Ascending aorta (tissue), 2 donors: Measurements from ENCODE around the gene CACNA2D3. TPM values are rescaled to one million over a fixed set of nuclear protein-coding genes. Genes with fewer than 3 reads are reported as not detected.

Experiments
- DNase-seq, 2 donors: peaks; one replicate each; pipeline ENCODE4 v3.0.0-alpha.2; 2019; ENCODE audit warnings: low spot score in 2 of 2
- H3K27ac ChIP-seq, 2 donors: fragments of 200-600 bp; sonication (generic); one replicate each; pipeline ENCODE4 v1.5.1; 2016 to 2017; ENCODE audit warnings: mild to moderate bottlenecking in 1 of 2
- H3K27me3 ChIP-seq: fragments of 200-600 bp; sonication (generic); one replicate; pipeline ENCODE4 v1.5.1; 2017
- H3K36me3 ChIP-seq, 2 donors: fragments of 200-600 bp; sonication (generic); one replicate each; pipeline ENCODE4 v1.5.1; 2016
- H3K4me1 ChIP-seq, 2 donors: fragments of 200-600 bp; sonication (generic); one replicate each; pipeline ENCODE4 v1.5.1; 2016 to 2017; ENCODE audit warnings: mild to moderate bottlenecking in 1 of 2
- H3K4me3 ChIP-seq, 2 donors: fragments of 200-600 bp; sonication (generic); one replicate each; pipeline ENCODE4 v1.5.1; 2016 to 2017; ENCODE audit warnings: mild to moderate bottlenecking in 1 of 2
- H3K9me3 ChIP-seq, 2 donors: fragments of 200-600 bp; sonication (generic); one replicate each; pipeline ENCODE4 v1.5.1; 2016
- intact Hi-C: fragments of 100-400 bp; cut with DNase I; formaldehyde crosslinking; loops from one replicate; pipeline ENCODE4 v1.15.1; 2023
- total RNA-seq: library from RNA; depleted of rRNA; stranded (reverse); fragments of >200 nt; gene quantifications from one replicate; pipeline ENCODE4 v1.1.0, GENCODE V29; 2016
- TF ChIP-seq, protein P1 (sequence below), 3 experiments: fragments of 200-600 bp in 2 of 3; fragments of 450-650 bp in 1 of 3; sonication (generic) in 2 of 3; IDR thresholded peaks; one replicate each; pipeline ENCODE4 v1.5.1; 2016 to 2019; ENCODE audit warnings: antibody characterized with exemption in 3 of 3, mild to moderate bottlenecking in 1 of 3, moderate library complexity in 1 of 3

Gene CACNA2D3
- total RNA-seq, 1 donor from 2014 or later: not detected

DNA sequence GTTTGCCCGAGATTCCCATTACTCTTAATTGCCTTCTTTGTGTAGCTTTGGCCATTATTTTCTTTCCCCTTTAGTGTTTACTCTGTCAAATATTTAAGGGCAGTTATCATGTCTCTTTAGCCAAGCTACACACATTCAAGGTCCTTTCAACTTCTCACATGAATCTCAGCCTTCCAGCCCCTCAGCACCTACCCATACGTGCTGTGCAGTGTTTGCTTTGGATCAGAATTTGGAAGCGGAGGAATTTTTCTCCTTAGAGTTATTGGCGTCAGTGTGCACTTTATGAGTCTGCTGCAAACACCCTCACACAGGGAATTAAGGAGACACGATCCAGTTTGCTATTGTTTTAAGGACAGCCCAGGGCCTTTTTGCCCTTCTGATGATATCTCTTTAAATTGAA is 231.6 kb downstream of the CACNA2D3 start:
- H3K27ac ChIP-seq: peak overlapping the region in 1 of 2 donors; percentile 10

DNA sequence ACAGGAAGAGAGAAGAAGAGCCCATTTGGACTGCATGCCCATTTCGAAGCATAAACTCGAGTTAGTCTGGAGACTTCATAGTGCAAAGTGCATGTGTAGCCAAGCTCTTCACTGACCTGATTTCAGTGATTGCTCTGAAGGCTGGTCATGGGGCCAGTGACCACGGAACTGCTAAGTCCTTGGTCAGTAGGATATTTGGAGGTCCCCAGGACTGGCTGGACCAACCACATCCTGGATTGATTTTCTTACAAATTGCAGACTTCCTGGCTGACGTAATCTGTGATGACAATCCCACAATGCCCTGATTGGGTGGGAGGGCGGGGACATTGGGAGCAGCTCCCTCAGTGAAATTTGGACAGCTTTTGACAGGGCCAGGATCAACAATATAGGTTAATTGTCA is 233.4 kb downstream of the CACNA2D3 start:
- TF ChIP-seq, protein P1, sequence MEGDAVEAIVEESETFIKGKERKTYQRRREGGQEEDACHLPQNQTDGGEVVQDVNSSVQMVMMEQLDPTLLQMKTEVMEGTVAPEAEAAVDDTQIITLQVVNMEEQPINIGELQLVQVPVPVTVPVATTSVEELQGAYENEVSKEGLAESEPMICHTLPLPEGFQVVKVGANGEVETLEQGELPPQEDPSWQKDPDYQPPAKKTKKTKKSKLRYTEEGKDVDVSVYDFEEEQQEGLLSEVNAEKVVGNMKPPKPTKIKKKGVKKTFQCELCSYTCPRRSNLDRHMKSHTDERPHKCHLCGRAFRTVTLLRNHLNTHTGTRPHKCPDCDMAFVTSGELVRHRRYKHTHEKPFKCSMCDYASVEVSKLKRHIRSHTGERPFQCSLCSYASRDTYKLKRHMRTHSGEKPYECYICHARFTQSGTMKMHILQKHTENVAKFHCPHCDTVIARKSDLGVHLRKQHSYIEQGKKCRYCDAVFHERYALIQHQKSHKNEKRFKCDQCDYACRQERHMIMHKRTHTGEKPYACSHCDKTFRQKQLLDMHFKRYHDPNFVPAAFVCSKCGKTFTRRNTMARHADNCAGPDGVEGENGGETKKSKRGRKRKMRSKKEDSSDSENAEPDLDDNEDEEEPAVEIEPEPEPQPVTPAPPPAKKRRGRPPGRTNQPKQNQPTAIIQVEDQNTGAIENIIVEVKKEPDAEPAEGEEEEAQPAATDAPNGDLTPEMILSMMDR (IDR thresholded peaks at IDR 0.05): no peak
- no peak for DNase-seq
- Histone ChIP-seq H3K36me3 (no peaks in the 10 kb centered on the region), H3K9me3 (no peaks in the 10 kb centered on the region), H3K4me1 (peaks cover 0 to 30% of the 10 kb centered on the region in 2 donors), H3K27me3 (no peaks in the 10 kb centered on the region), H3K27ac (no peak overlapping the region), H3K4me3 (no peak overlapping the region)
- intact Hi-C loops: no loop called here

More for the DNA sequence above, 231.6 kb downstream of the CACNA2D3 start:
- no peaks in the 10 kb centered on the region for H3K9me3 ChIP-seq
- no peaks in the 10 kb centered on the region for H3K36me3 ChIP-seq
- peaks cover 0 to 26% of the 10 kb centered on the region in 2 donors for H3K4me1 ChIP-seq
- no peak overlapping the region for H3K4me3 ChIP-seq
- H3K27me3 ChIP-seq: no peaks in the 10 kb centered on the region
- TF ChIP-seq, protein P1 (IDR thresholded peaks at IDR 0.05): no peak
- intact Hi-C loops: no loop called here
- no peak for DNase-seq

DNA sequence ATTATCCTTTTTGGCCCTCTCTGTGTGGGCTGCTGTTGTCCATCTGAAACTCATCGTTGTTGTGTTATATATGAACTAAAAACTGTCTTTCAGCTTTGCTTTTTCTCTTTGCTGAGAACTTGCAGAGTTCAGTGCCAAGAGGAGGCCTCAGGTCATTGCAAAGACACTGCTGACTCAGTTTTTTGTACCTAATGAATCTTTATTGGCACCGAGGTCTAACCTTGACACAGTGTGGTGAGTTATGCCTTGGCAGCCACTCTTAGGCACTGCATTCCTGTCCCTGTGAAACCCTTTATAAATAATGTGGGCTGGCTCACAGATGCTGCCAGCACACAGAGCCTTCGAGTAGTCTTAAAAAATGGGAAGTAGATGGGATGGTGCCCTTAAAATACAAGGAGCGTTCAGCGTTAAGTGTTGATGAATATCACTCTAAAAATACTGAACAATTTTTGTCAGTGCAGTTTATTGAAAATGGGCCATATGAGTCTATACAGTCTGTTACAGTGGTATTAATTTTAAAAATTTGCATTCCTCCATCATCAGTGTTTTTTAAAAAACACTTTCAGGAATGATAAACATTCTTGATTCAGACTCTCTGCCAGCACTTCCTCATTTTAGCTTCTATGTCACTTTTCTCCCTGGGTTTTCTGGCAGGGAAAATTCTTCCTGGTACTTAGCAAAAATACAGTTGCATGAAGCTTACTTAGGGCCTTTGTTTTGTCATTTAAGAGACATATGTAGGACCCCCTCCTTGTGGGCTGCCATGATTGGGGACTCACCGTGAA is 234.1 kb downstream of the CACNA2D3 start:
- intact Hi-C loops: no loop called here
- H3K36me3 ChIP-seq: no peaks in the 10 kb centered on the region
- no peak for DNase-seq
- H3K4me3 ChIP-seq: no peak overlapping the region
- no peak overlapping the region for H3K27ac ChIP-seq
- no peaks in the 10 kb centered on the region for H3K27me3 ChIP-seq
- H3K9me3 ChIP-seq: no peaks in the 10 kb centered on the region
- peaks cover 0 to 30% of the 10 kb centered on the region in 2 donors for H3K4me1 ChIP-seq
- TF ChIP-seq, protein P1 (IDR thresholded peaks at IDR 0.05): no peak

DNA sequence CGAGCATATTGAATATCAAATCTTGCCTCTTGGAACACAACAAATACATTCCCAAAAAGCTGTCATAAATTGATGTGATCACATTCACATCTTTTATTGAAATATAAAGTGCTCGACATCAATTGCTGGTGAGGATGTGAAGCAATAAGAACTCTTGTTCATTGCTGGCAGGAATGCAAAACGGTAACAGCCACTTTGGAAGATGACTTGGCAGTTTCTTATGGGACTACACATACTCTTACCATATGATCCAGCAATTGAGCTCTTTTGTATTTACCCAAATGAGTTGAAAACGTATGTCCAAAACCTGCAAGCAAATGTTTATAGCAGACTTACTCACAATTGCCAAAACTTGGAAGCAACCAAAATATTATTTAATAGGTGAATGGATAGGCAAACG is 234.9 kb downstream of the CACNA2D3 start:
- H3K36me3 ChIP-seq: no peaks in the 10 kb centered on the region
- no peak overlapping the region for H3K27ac ChIP-seq
- TF ChIP-seq, protein P1 (IDR thresholded peaks at IDR 0.05): no peak
- H3K9me3 ChIP-seq: no peaks in the 10 kb centered on the region
- no peak overlapping the region for H3K4me3 ChIP-seq
- H3K27me3 ChIP-seq: no peaks in the 10 kb centered on the region
- intact Hi-C loops: no loop called here
- no peak for DNase-seq
- peaks cover 0 to 30% of the 10 kb centered on the region in 2 donors for H3K4me1 ChIP-seq

- intact Hi-C loops: no loop called here
- TF ChIP-seq, protein P1 (IDR thresholded peaks at IDR 0.05): no peak
- Histone ChIP-seq H3K9me3 (no peaks in the 10 kb centered on the region), H3K27me3 (no peaks in the 10 kb centered on the region), H3K27ac (no peak overlapping the region), H3K4me3 (no peak overlapping the region), H3K36me3 (no peaks in the 10 kb centered on the region), H3K4me1 (peaks cover 0 to 30% of the 10 kb centered on the region in 2 donors)
- DNase-seq: no peak
Observed at GRCh38 chr3:54358316-54358715, 236.0 kb downstream of the CACNA2D3 start.
